ENCODE data around the gene DDX24.

DNA sequence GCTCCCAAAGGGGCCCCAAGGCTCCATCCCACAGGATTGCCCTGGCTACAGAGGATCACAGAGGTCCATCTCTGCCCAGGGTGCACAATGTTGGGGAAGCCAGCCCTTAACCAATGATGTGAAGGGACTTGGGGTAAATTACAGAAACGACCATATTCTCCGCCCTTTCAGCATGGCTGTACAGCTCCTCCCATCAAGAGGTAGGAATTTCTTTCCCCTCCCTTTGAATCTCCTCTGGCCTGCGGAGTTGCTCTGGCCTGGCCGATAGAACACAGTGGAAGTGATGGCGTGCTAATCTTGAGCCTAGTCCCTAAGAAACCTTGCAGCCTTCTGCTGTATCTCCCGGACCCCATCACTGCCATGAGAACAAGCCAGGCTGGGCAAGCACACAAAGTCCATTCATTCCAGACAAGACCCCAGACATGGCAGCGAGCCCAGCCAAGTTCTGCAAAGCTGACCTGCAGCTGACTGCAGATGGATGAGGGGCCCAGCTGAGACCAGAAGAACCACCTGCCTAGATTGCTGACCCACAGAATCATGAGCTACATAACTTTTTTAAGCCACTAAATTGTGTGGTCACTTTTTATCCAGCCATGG, 22.6 kb upstream of the DDX24 start:
- TF ChIP-seq, protein P1, sequence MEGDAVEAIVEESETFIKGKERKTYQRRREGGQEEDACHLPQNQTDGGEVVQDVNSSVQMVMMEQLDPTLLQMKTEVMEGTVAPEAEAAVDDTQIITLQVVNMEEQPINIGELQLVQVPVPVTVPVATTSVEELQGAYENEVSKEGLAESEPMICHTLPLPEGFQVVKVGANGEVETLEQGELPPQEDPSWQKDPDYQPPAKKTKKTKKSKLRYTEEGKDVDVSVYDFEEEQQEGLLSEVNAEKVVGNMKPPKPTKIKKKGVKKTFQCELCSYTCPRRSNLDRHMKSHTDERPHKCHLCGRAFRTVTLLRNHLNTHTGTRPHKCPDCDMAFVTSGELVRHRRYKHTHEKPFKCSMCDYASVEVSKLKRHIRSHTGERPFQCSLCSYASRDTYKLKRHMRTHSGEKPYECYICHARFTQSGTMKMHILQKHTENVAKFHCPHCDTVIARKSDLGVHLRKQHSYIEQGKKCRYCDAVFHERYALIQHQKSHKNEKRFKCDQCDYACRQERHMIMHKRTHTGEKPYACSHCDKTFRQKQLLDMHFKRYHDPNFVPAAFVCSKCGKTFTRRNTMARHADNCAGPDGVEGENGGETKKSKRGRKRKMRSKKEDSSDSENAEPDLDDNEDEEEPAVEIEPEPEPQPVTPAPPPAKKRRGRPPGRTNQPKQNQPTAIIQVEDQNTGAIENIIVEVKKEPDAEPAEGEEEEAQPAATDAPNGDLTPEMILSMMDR (conservative IDR thresholded peaks at IDR 0.05; ENCODE audit: low read length): no peak
- TF ChIP-seq EZH2phosphoT487 (IDR thresholded peaks at IDR 0.05; ENCODE audit: borderline replicate concordance, low read depth, low read length): no peak

Data from OCI-LY7 (cell line).